HEK293 (cell line): ENCODE data around the gene BRD2.

Experiments used
- GLIS2 ChIP-seq: fragments of 450-650 bp; formaldehyde crosslinking; IDR thresholded peaks from 2 replicates; pipeline ENCODE4 v1.5.1; 2016; ENCODE audit warnings: missing biosample characterization, missing genetic modification characterization
- KLF9 ChIP-seq: fragments of 450-650 bp; formaldehyde crosslinking; IDR thresholded peaks from 2 replicates; pipeline ENCODE4 v1.5.1; 2016; ENCODE audit warnings: missing biosample characterization, missing genetic modification characterization, low read depth
- OVOL3 ChIP-seq: fragments of 450-650 bp; formaldehyde crosslinking; IDR thresholded peaks from 2 replicates; pipeline ENCODE4 v1.5.1; 2016; ENCODE audit warnings: missing biosample characterization, missing genetic modification characterization
- SALL2 ChIP-seq: fragments of 450-650 bp; formaldehyde crosslinking; IDR thresholded peaks from 2 replicates; pipeline ENCODE4 v1.5.0; 2017; ENCODE audit warnings: missing biosample characterization, mild to moderate bottlenecking, missing genetic modification characterization, borderline replicate concordance
- SP7 ChIP-seq: fragments of 450-650 bp; formaldehyde crosslinking; IDR thresholded peaks from 2 replicates; pipeline ENCODE4 v1.5.1; 2016; ENCODE audit warnings: missing biosample characterization, missing genetic modification characterization
- YY1 ChIP-seq: fragments of 450-650 bp; formaldehyde crosslinking; IDR thresholded peaks from 2 replicates; pipeline ENCODE4 v1.5.1; 2018; ENCODE audit warnings: missing biosample characterization, missing genetic modification characterization
- ZBTB1 ChIP-seq: fragments of 450-650 bp; formaldehyde crosslinking; IDR thresholded peaks from 2 replicates; pipeline ENCODE4 v1.5.1; 2016; ENCODE audit warnings: missing biosample characterization, missing genetic modification characterization
- ZEB2 ChIP-seq: fragments of 450-650 bp; formaldehyde crosslinking; IDR thresholded peaks from 2 replicates; pipeline ENCODE4 v1.5.1; 2016; ENCODE audit warnings: missing biosample characterization, missing genetic modification characterization
- ZIC2 ChIP-seq: fragments of 450-650 bp; formaldehyde crosslinking; IDR thresholded peaks from 2 replicates; pipeline ENCODE4 v1.5.1; 2016; ENCODE audit warnings: missing biosample characterization, missing genetic modification characterization
- ZNF112 ChIP-seq: fragments of 450-650 bp; formaldehyde crosslinking; IDR thresholded peaks from 2 replicates; pipeline ENCODE4 v1.5.0; 2017; ENCODE audit warnings: missing biosample characterization, missing genetic modification characterization
- ZNF175 ChIP-seq: fragments of 450-650 bp; formaldehyde crosslinking; IDR thresholded peaks from 2 replicates; pipeline ENCODE4 v1.5.1; 2016; ENCODE audit warnings: missing biosample characterization, missing genetic modification characterization
- ZNF202 ChIP-seq: fragments of 450-650 bp; formaldehyde crosslinking; IDR thresholded peaks from 2 replicates; pipeline ENCODE4 v1.5.1; 2016; ENCODE audit warnings: missing biosample characterization, missing genetic modification characterization, borderline replicate concordance
- ZNF223 ChIP-seq: fragments of 450-650 bp; formaldehyde crosslinking; IDR thresholded peaks from 2 replicates; pipeline ENCODE4 v1.5.1; 2016; ENCODE audit warnings: missing biosample characterization, missing genetic modification characterization
- ZNF239 ChIP-seq: fragments of 450-650 bp; formaldehyde crosslinking; IDR thresholded peaks from 2 replicates; pipeline ENCODE4 v1.5.1; 2016; ENCODE audit warnings: missing biosample characterization, missing genetic modification characterization
- ZNF335 ChIP-seq: fragments of 450-650 bp; formaldehyde crosslinking; conservative IDR thresholded peaks from 2 replicates; pipeline ENCODE4 v1.5.1; 2016; ENCODE audit warnings: missing biosample characterization, missing genetic modification characterization
- ZNF426 ChIP-seq: fragments of 450-650 bp; formaldehyde crosslinking; IDR thresholded peaks from 2 replicates; pipeline ENCODE4 v1.5.1; 2017; ENCODE audit warnings: missing biosample characterization, missing genetic modification characterization, mild to moderate bottlenecking, inconsistent platforms, moderate library complexity
- ZNF473 ChIP-seq: fragments of 450-650 bp; formaldehyde crosslinking; IDR thresholded peaks from 2 replicates; pipeline ENCODE4 v1.5.1; 2017; ENCODE audit warnings: missing biosample characterization, missing genetic modification characterization
- ZNF571 ChIP-seq: fragments of 450-650 bp; formaldehyde crosslinking; IDR thresholded peaks from 2 replicates; pipeline ENCODE4 v1.5.0; 2017; ENCODE audit warnings: missing biosample characterization, missing genetic modification characterization
- ZNF596 ChIP-seq: fragments of 450-650 bp; IDR thresholded peaks from 2 replicates; pipeline ENCODE4 v1.5.0; 2018; ENCODE audit warnings: missing biosample characterization, mild to moderate bottlenecking, missing genetic modification characterization, moderate library complexity
- ZNF664 ChIP-seq: fragments of 450-650 bp; formaldehyde crosslinking; IDR thresholded peaks from 2 replicates; pipeline ENCODE4 v1.5.1; 2016; ENCODE audit warnings: missing biosample characterization, missing genetic modification characterization
- ZNF768 ChIP-seq: fragments of 450-650 bp; formaldehyde crosslinking; IDR thresholded peaks from 2 replicates; pipeline ENCODE4 v1.5.1; 2018; ENCODE audit warnings: missing biosample characterization, mild to moderate bottlenecking, missing genetic modification characterization
- TF ChIP-seq, protein P1 (sequence below): fragments of 450-650 bp; formaldehyde crosslinking; conservative IDR thresholded peaks from 2 replicates; pipeline ENCODE4 v1.5.1; 2016; ENCODE audit warnings: low read depth, missing biosample characterization, missing genetic modification characterization
- TF ChIP-seq, protein P2 (sequence below): fragments of 450-650 bp; formaldehyde crosslinking; IDR thresholded peaks from 2 replicates; pipeline ENCODE4 v1.5.1; 2016; ENCODE audit warnings: missing biosample characterization, missing genetic modification characterization
- TF ChIP-seq, protein P3 (sequence below): fragments of 450-650 bp; formaldehyde crosslinking; IDR thresholded peaks from 2 replicates; pipeline ENCODE4 v1.5.0; 2017; ENCODE audit warnings: missing biosample characterization, missing genetic modification characterization, borderline replicate concordance
- TF ChIP-seq, protein P4 (sequence below): fragments of 450-650 bp; formaldehyde crosslinking; IDR thresholded peaks from 2 replicates; pipeline ENCODE4 v1.5.1; 2017; ENCODE audit warnings: missing biosample characterization, missing genetic modification characterization
- TF ChIP-seq, protein P5 (sequence below): fragments of 450-650 bp; formaldehyde crosslinking; IDR thresholded peaks from 2 replicates; pipeline ENCODE4 v1.5.1; 2016; ENCODE audit warnings: missing biosample characterization, missing genetic modification characterization

BRD2 gene

DNA sequence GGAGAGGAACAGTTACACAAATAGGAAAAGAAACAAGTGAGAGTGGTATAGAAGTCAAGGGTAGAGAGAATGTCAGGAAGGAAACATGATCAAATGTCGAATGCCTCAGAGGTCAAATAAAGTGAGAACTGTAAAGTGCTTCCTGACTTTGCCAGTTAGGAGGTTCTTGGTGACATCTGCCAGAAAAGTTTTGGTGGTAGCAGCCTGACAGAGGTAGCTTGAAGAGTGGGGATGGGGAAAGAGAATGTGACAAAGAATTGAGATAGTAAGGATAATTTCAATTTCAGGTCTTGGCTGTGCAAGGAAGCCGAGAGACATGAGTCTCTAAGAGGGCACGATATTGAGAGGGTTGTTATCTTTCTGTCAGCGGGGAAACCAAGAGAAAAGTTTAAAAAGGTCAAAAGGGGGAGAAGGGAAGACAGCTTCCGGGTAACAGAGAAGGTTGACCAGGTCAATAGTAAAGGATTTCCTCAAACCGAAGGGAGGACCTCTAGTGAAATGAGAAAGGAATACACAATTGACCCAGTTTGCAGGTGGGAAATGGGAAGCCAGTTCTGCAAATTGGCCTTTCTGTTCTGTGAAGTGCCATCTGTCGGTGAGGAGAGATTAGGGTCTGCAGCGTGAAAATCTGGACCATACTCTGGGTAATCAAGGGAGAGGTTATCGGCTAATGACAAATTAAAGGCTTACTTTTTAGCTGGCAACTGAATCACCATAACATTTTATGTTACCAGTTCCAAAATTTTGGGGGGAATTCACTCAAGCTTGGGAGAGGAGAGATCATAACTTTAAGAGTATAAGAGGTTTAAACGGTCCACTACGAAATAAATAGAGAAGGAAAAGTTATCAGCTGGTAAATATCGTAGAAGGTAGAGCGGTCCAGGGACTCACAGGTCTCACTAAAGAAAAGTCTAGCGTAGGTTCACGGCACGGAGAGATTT is 973 bp upstream of the BRD2 start (continued):
- TF ChIP-seq ZEB2 (tag by site-specific recombination) (peak; percentile 41; the same call in 1 of the 2 replicates), KLF9 (no peak), ZNF596 (tag by site-specific recombination) (no peak), ZNF112 (tag by site-specific recombination) (no peak), ZBTB1 (tag by site-specific recombination) (no peak), ZNF426 (tag by site-specific recombination) (no peak), ZNF223 (tag by site-specific recombination) (no peak), YY1 (no peak), ZIC2 (tag by site-specific recombination) (no peak), ZNF571 (tag by site-specific recombination) (no peak), SP7 (tag by site-specific recombination) (no peak), GLIS2 (tag by site-specific recombination) (no peak), ZNF335 (tag by site-specific recombination) (no peak), ZNF202 (tag by site-specific recombination) (no peak), ZNF664 (tag by site-specific recombination) (peak; percentile 70; the same call in 1 of the 2 replicates), ZNF768 (tag by site-specific recombination) (0 out of 2 replicates have a peak, but pooled peaks have one; percentile 52), SALL2 (tag by site-specific recombination) (no peak), ZNF473 (tag by site-specific recombination) (no peak), OVOL3 (tag by site-specific recombination) (no peak), ZNF175 (tag by site-specific recombination) (no peak), ZNF239 (tag by site-specific recombination) (no peak)
- TF ChIP-seq, protein P1, sequence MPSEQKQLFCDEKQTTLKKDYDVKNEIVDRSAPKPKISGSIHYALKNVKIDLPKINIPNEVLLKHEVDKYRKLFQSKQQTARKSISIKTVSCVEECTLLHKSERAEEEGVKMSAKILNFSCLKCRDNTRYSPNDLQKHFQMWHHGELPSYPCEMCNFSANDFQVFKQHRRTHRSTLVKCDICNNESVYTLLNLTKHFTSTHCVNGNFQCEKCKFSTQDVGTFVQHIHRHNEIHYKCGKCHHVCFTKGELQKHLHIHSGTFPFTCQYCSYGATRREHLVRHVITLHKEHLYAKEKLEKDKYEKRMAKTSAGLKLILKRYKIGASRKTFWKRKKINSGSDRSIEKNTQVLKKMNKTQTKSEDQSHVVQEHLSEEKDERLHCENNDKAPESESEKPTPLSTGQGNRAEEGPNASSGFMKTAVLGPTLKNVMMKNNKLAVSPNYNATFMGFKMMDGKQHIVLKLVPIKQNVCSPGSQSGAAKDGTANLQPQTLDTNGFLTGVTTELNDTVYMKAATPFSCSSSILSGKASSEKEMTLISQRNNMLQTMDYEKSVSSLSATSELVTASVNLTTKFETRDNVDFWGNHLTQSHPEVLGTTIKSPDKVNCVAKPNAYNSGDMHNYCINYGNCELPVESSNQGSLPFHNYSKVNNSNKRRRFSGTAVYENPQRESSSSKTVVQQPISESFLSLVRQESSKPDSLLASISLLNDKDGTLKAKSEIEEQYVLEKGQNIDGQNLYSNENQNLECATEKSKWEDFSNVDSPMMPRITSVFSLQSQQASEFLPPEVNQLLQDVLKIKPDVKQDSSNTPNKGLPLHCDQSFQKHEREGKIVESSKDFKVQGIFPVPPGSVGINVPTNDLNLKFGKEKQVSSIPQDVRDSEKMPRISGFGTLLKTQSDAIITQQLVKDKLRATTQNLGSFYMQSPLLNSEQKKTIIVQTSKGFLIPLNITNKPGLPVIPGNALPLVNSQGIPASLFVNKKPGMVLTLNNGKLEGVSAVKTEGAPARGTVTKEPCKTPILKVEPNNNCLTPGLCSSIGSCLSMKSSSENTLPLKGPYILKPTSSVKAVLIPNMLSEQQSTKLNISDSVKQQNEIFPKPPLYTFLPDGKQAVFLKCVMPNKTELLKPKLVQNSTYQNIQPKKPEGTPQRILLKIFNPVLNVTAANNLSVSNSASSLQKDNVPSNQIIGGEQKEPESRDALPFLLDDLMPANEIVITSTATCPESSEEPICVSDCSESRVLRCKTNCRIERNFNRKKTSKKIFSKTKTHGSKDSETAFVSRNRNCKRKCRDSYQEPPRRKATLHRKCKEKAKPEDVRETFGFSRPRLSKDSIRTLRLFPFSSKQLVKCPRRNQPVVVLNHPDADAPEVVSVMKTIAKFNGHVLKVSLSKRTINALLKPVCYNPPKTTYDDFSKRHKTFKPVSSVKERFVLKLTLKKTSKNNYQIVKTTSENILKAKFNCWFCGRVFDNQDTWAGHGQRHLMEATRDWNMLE (tag by site-specific recombination): peak; percentile 74
- TF ChIP-seq, protein P2, sequence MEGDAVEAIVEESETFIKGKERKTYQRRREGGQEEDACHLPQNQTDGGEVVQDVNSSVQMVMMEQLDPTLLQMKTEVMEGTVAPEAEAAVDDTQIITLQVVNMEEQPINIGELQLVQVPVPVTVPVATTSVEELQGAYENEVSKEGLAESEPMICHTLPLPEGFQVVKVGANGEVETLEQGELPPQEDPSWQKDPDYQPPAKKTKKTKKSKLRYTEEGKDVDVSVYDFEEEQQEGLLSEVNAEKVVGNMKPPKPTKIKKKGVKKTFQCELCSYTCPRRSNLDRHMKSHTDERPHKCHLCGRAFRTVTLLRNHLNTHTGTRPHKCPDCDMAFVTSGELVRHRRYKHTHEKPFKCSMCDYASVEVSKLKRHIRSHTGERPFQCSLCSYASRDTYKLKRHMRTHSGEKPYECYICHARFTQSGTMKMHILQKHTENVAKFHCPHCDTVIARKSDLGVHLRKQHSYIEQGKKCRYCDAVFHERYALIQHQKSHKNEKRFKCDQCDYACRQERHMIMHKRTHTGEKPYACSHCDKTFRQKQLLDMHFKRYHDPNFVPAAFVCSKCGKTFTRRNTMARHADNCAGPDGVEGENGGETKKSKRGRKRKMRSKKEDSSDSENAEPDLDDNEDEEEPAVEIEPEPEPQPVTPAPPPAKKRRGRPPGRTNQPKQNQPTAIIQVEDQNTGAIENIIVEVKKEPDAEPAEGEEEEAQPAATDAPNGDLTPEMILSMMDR (tag by site-specific recombination): peak; percentile 82
- TF ChIP-seq, protein P3, sequence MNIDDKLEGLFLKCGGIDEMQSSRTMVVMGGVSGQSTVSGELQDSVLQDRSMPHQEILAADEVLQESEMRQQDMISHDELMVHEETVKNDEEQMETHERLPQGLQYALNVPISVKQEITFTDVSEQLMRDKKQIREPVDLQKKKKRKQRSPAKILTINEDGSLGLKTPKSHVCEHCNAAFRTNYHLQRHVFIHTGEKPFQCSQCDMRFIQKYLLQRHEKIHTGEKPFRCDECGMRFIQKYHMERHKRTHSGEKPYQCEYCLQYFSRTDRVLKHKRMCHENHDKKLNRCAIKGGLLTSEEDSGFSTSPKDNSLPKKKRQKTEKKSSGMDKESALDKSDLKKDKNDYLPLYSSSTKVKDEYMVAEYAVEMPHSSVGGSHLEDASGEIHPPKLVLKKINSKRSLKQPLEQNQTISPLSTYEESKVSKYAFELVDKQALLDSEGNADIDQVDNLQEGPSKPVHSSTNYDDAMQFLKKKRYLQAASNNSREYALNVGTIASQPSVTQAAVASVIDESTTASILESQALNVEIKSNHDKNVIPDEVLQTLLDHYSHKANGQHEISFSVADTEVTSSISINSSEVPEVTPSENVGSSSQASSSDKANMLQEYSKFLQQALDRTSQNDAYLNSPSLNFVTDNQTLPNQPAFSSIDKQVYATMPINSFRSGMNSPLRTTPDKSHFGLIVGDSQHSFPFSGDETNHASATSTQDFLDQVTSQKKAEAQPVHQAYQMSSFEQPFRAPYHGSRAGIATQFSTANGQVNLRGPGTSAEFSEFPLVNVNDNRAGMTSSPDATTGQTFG (tag by site-specific recombination): no peak
- TF ChIP-seq, protein P4, sequence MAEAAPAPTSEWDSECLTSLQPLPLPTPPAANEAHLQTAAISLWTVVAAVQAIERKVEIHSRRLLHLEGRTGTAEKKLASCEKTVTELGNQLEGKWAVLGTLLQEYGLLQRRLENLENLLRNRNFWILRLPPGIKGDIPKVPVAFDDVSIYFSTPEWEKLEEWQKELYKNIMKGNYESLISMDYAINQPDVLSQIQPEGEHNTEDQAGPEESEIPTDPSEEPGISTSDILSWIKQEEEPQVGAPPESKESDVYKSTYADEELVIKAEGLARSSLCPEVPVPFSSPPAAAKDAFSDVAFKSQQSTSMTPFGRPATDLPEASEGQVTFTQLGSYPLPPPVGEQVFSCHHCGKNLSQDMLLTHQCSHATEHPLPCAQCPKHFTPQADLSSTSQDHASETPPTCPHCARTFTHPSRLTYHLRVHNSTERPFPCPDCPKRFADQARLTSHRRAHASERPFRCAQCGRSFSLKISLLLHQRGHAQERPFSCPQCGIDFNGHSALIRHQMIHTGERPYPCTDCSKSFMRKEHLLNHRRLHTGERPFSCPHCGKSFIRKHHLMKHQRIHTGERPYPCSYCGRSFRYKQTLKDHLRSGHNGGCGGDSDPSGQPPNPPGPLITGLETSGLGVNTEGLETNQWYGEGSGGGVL (tag by site-specific recombination): no peak
- TF ChIP-seq, protein P5, sequence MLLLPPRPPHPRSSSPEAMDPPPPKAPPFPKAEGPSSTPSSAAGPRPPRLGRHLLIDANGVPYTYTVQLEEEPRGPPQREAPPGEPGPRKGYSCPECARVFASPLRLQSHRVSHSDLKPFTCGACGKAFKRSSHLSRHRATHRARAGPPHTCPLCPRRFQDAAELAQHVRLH: peak; percentile 62; the same call in 1 of the 2 replicates
